B cell (primary cell): Measurements from ENCODE around the gene HTR4. TPM values are rescaled to one million over a fixed set of nuclear protein-coding genes. Genes with fewer than 3 reads are reported as not detected.

Experiments used
- ATAC-seq: fragments of 200-7000 bp; cut with Tn5 transposase; one replicate; pipeline ENCODE4 v1.10.0; 2021; ENCODE audit warnings: low read depth, mild to moderate bottlenecking, moderate number of reproducible peaks, moderate library complexity
- CTCF ChIA-PET: fragments of 350-600 bp; sonication (Branson Sonifier 250); formaldehyde crosslinking; loops from one replicate; lab custom pipeline; 2021; ENCODE audit warnings: antibody characterized with exemption, inconsistent platforms; lab: Charles Lee
- POLR2A ChIA-PET: fragments of 350-600 bp; sonication (Branson Sonifier 250); formaldehyde crosslinking; loops from one replicate; lab custom pipeline; 2021; ENCODE audit warnings: antibody characterized with exemption; lab: Charles Lee
- DNase-seq: peaks from one replicate; pipeline ENCODE4 v3.0.0; 2013
- H2AFZ ChIP-seq: 2 replicates; pipeline ENCODE4 v1.6.1; 2012; ENCODE audit warnings: mild to moderate bottlenecking, low read depth, low read length; ENCODE audit not compliant: insufficient read depth, poor library complexity, severe bottlenecking
- H3K27ac ChIP-seq, 2 donors: 1 replicate in 1 of 2; 2 replicates in 1 of 2; pipeline ENCODE4 v1.5.1; 2012 to 2013; ENCODE audit warnings: low read length in 2 of 2, mild to moderate bottlenecking in 2 of 2, moderate library complexity in 1 of 2
- H3K27me3 ChIP-seq, 4 experiments: fragments of 200-600 bp in 1 of 4; sonication (generic) in 1 of 4; replicated peaks in 1 of 4; 1 replicate in 2 of 4; 2 replicates in 2 of 4; pipeline versions ENCODE4 v1.6.1 to v1.7.0; 2013 to 2016; ENCODE audit warnings: low read length in 3 of 4, mild to moderate bottlenecking in 2 of 4, mixed read lengths in 1 of 4, moderate library complexity in 1 of 4; ENCODE audit not compliant: insufficient read depth in 4 of 4, control insufficient read depth in 3 of 4; ENCODE audit errors: control extremely low read depth in 1 of 4
- H3K36me3 ChIP-seq, 2 experiments: replicated peaks in 1 of 2; 1 replicate in 1 of 2; 2 replicates in 1 of 2; pipeline versions ENCODE4 v1.6.1 to v1.7.1; 2013; ENCODE audit warnings: low read length in 1 of 2; ENCODE audit not compliant: insufficient read depth in 2 of 2, control insufficient read depth in 1 of 2; ENCODE audit errors: control extremely low read depth in 1 of 2, extremely low read depth in 1 of 2
- H3K4me1 ChIP-seq, 2 donors: fragments of 200-600 bp in 1 of 2; sonication (generic) in 1 of 2; 1 replicate in 1 of 2; 2 replicates in 1 of 2; pipeline versions ENCODE4 v1.5.1 to v1.6.1; 2013 to 2017; ENCODE audit warnings: low read length in 2 of 2; ENCODE audit not compliant: control insufficient read depth in 2 of 2, insufficient read depth in 2 of 2
- H3K4me2 ChIP-seq: replicated peaks from 2 replicates; pipeline ENCODE3; 2012; ENCODE audit warnings: mild to moderate bottlenecking, low read depth, low read length; ENCODE audit not compliant: poor library complexity, severe bottlenecking
- H3K4me3 ChIP-seq, 5 experiments: fragments of 200-600 bp in 1 of 5; sonication (generic) in 1 of 5; 1 replicate in 3 of 5; 2 replicates in 2 of 5; pipeline versions ENCODE4 v1.5.1 to v1.7.0; 2011 to 2016; ENCODE audit warnings: low read length in 4 of 5, mild to moderate bottlenecking in 4 of 5, low read depth in 2 of 5, control low read depth in 1 of 5, moderate library complexity in 1 of 5; ENCODE audit not compliant: insufficient read depth in 1 of 5; ENCODE audit errors: control extremely low read depth in 1 of 5, extremely low read depth in 1 of 5
- H3K79me2 ChIP-seq: fragments of 200-600 bp; sonication (generic); one replicate; pipeline ENCODE4 v1.6.0; 2016; ENCODE audit warnings: low read length; ENCODE audit not compliant: control insufficient read depth, insufficient read depth
- H3K9ac ChIP-seq: fragments of 200-600 bp; sonication (generic); 2 replicates; pipeline ENCODE4 v1.6.1; 2017; ENCODE audit warnings: mild to moderate bottlenecking, low read length, moderate library complexity
- H3K9me3 ChIP-seq, 3 donors: one replicate each; pipeline versions ENCODE4 v1.6.1 to v1.7.1; 2013; ENCODE audit warnings: low read length in 2 of 3; ENCODE audit not compliant: control insufficient read depth in 2 of 3, insufficient read depth in 1 of 3; ENCODE audit errors: control extremely low read depth in 1 of 3
- H4K20me1 ChIP-seq: 2 replicates; pipeline ENCODE4 v1.6.0; 2012; ENCODE audit warnings: mild to moderate bottlenecking, low read length; ENCODE audit not compliant: insufficient read depth, control insufficient read depth, poor library complexity, severe bottlenecking
- H3K27ac Mint-ChIP-seq: one replicate; pipeline ENCODE4 v1.8.0; 2021; ENCODE audit warnings: mixed read lengths
- H3K27me3 Mint-ChIP-seq: one replicate; pipeline ENCODE4 v1.8.0; 2021; ENCODE audit warnings: mixed read lengths
- H3K4me1 Mint-ChIP-seq: one replicate; pipeline ENCODE4 v1.8.0; 2021; ENCODE audit warnings: mixed read lengths
- H3K4me3 Mint-ChIP-seq: one replicate; pipeline ENCODE4 v1.8.0; 2021; ENCODE audit warnings: mixed read lengths
- H3K9me3 Mint-ChIP-seq: one replicate; pipeline ENCODE4 v1.8.0; 2022; ENCODE audit warnings: mixed read lengths; ENCODE audit not compliant: insufficient read depth
- CTCF ChIP-seq: fragments of 200-600 bp; IDR thresholded peaks from one replicate; pipeline ENCODE4 v1.8.0; 2022; ENCODE audit warnings: antibody characterized with exemption, mild to moderate bottlenecking
- EZH2 ChIP-seq: IDR thresholded peaks from 2 replicates; pipeline ENCODE4 v1.6.1; 2012; ENCODE audit warnings: borderline replicate concordance, low read depth, mild to moderate bottlenecking, moderate library complexity, low read length; ENCODE audit not compliant: insufficient read depth, poor library complexity, severe bottlenecking
- WGBS: methylation state at CpG from one replicate; pipeline ENCODE4 v1.1.5; 2013; ENCODE audit warnings: missing lambda C conversion rate; ENCODE audit not compliant: insufficient coverage; 5-methylcytosine and 5-hydroxymethylcytosine counted together
- intact Hi-C: fragments of 100-400 bp; cut with micrococcal nuclease; formaldehyde crosslinking; loops from one replicate; pipeline ENCODE4 v1.10.0; 2022
- polyA plus RNA-seq: library from polyadenylated mRNA; depleted of rRNA; stranded (reverse); fragments of >200 nt; gene quantifications from 2 replicates; pipeline ENCODE4 v1.2.3, GENCODE V29; 2012
- total RNA-seq, 2 donors: library from RNA; stranded (reverse); fragments of 120-200 nt in 1 of 2; gene quantifications; 1 replicate in 1 of 2; 2 replicates in 1 of 2; pipeline versions ENCODE4 v1.2.3 to v1.2.4, GENCODE V29; 2013 to 2022

The HTR4 gene
- total and polyA plus RNA-seq, 2 donors (not counting 1 experiment from before 2014, with no cell fraction given), result not detected

GRCh38 chr5:148666353-148666752 is 12.0 kb upstream of the HTR4 start:
- no peak for DNase-seq
- Mint-ChIP-seq H3K27me3 (peaks cover 1% of the 10 kb centered on the region), H3K4me1 (no peaks in the 10 kb centered on the region), H3K27ac (no peak overlapping the region), H3K4me3 (no peak overlapping the region), H3K9me3 (no peaks in the 10 kb centered on the region)
- Histone ChIP-seq H3K79me2 (no peaks in the 10 kb centered on the region), H3K4me2 (no peak overlapping the region), H3K9ac (no peak overlapping the region), H4K20me1 (no peaks in the 10 kb centered on the region), H3K27ac (no peak overlapping the region), H3K9me3 (no peaks in the 10 kb centered on the region), H3K4me3 (no peak overlapping the region), H3K27me3 (peaks cover 0 to 3% (median 0%) of the 10 kb centered on the region in 4 experiments), H3K36me3 (no peaks in the 10 kb centered on the region), H2AFZ (no peak overlapping the region), H3K4me1 (no peaks in the 10 kb centered on the region)
- intact Hi-C loops, result no loop called here
- CTCF ChIA-PET, result no interaction called here
- POLR2A ChIA-PET, result no interaction called here
- no CpG with 5 or more reads among the region's 4 CpGs for WGBS
- no peak for ATAC-seq
- TF ChIP-seq EZH2, result no peak
- no peak for TF ChIP-seq CTCF

GRCh38 chr5:148665431-148665830 is 11.1 kb upstream of the HTR4 start:
- H3K9me3 ChIP-seq, result no peaks in the 10 kb centered on the region
- H3K27ac Mint-ChIP-seq, result no peak overlapping the region
- no peak overlapping the region for H3K4me3 Mint-ChIP-seq
- H3K4me1 Mint-ChIP-seq, result no peaks in the 10 kb centered on the region
- H2AFZ ChIP-seq, result no peak overlapping the region
- peaks cover 0 to 3% (median 0%) of the 10 kb centered on the region in 4 experiments for H3K27me3 ChIP-seq
- ATAC-seq (no peak), DNase-seq (no peak)
- CTCF ChIA-PET, result interaction anchor here (1.5 kb wide), 1 partner anchor 331 kb away, joined by 3 read pairs; no protein-coding TSS in a partner anchor
- intact Hi-C loops, result no loop called here
- no peaks in the 10 kb centered on the region for H3K9me3 Mint-ChIP-seq
- H3K27ac ChIP-seq, result no peak overlapping the region
- no peaks in the 10 kb centered on the region for H4K20me1 ChIP-seq
- peaks cover 7% of the 10 kb centered on the region for H3K27me3 Mint-ChIP-seq
- H3K9ac ChIP-seq, result no peak overlapping the region
- TF ChIP-seq CTCF (no peak), EZH2 (no peak)
- no peaks in the 10 kb centered on the region for H3K36me3 ChIP-seq
- H3K4me1 ChIP-seq, result no peaks in the 10 kb centered on the region
- POLR2A ChIA-PET, result no interaction called here
- no peak overlapping the region for H3K4me2 ChIP-seq
- H3K4me3 ChIP-seq, result no peak overlapping the region
- H3K79me2 ChIP-seq, result no peaks in the 10 kb centered on the region
- 92% methylated on average over 6 of the region's 7 CpGs for WGBS
